ENCODE measurements around the gene ZMAT5.

ZMAT5 gene

GRCh38 chr22:29766632-29767170 lies at the start of gene ZMAT5:
TSS of gene ZMAT5 (minus strand) at chr22:29767007. CDS start at chr22:29748544, 18,463 bp downstream.
- TF ChIP-seq CTCF (conservative IDR thresholded peaks at IDR 0.05; ENCODE audit: low read depth, low read length), result no peak
- H3K4me3 ChIP-seq (ENCODE audit: low read depth, low read length), result peak within 1 kb of the TSS; percentile 100
- peak; percentile 99 for DNase-seq (ENCODE audit: low read depth)

GRCh38 chr22:29816539-29816938 lies 49.7 kb upstream of the ZMAT5 start:
- no peak overlapping the region for H3K4me3 ChIP-seq (ENCODE audit: low read depth, low read length)
- TF ChIP-seq CTCF (conservative IDR thresholded peaks at IDR 0.05; ENCODE audit: low read depth, low read length), result no peak
- no peak for DNase-seq (ENCODE audit: low read depth)

GRCh38 chr22:29816128-29816527 lies 49.3 kb upstream of the ZMAT5 start:
- DNase-seq (ENCODE audit: low read depth), result no peak

GRCh38 chr22:29815580-29815979 lies 48.8 kb upstream of the ZMAT5 start:
- TF ChIP-seq CTCF (conservative IDR thresholded peaks at IDR 0.05; ENCODE audit: low read depth, low read length), result no peak
- H3K4me3 ChIP-seq (ENCODE audit: low read depth, low read length), result no peak overlapping the region
- DNase-seq (ENCODE audit: low read depth), result no peak

More at GRCh38 chr22:29816128-29816527, 49.3 kb upstream of the ZMAT5 start:
- TF ChIP-seq CTCF (conservative IDR thresholded peaks at IDR 0.05; ENCODE audit: low read depth, low read length), result no peak
- no peak overlapping the region for H3K4me3 ChIP-seq (ENCODE audit: low read depth, low read length)

- TF ChIP-seq CTCF (conservative IDR thresholded peaks at IDR 0.05; ENCODE audit: low read depth, low read length), result no peak
- DNase-seq (ENCODE audit: low read depth), result no peak
- no peak overlapping the region for H3K4me3 ChIP-seq (ENCODE audit: low read depth, low read length)
Measured at GRCh38 chr22:29814003-29814402, 47.2 kb upstream of the ZMAT5 start.

GRCh38 chr22:29813563-29813962 lies 46.8 kb upstream of the ZMAT5 start:
- peak; percentile 52 for DNase-seq (ENCODE audit: low read depth)
- TF ChIP-seq CTCF (conservative IDR thresholded peaks at IDR 0.05; ENCODE audit: low read depth, low read length), result peak; percentile 49
- no peak overlapping the region for H3K4me3 ChIP-seq (ENCODE audit: low read depth, low read length)

GRCh38 chr22:29813126-29813525 lies 46.3 kb upstream of the ZMAT5 start:
- no peak overlapping the region for H3K4me3 ChIP-seq (ENCODE audit: low read depth, low read length)
- TF ChIP-seq CTCF (conservative IDR thresholded peaks at IDR 0.05; ENCODE audit: low read depth, low read length), result no peak
- no peak for DNase-seq (ENCODE audit: low read depth)
